VCaP (cell line): Measurements from ENCODE around the gene ARHGAP23.

ENCODE experiments used
- H3K27ac ChIP-seq: fragments of 450-650 bp; 2 replicates; pipeline ENCODE4 v1.5.1; 2017
- TF ChIP-seq, protein P1 (sequence below): fragments of 450-650 bp; conservative IDR thresholded peaks from 2 replicates; pipeline ENCODE4 v1.5.1; 2017; ENCODE audit warnings: mild to moderate bottlenecking, moderate library complexity

ARHGAP23 gene

DNA sequence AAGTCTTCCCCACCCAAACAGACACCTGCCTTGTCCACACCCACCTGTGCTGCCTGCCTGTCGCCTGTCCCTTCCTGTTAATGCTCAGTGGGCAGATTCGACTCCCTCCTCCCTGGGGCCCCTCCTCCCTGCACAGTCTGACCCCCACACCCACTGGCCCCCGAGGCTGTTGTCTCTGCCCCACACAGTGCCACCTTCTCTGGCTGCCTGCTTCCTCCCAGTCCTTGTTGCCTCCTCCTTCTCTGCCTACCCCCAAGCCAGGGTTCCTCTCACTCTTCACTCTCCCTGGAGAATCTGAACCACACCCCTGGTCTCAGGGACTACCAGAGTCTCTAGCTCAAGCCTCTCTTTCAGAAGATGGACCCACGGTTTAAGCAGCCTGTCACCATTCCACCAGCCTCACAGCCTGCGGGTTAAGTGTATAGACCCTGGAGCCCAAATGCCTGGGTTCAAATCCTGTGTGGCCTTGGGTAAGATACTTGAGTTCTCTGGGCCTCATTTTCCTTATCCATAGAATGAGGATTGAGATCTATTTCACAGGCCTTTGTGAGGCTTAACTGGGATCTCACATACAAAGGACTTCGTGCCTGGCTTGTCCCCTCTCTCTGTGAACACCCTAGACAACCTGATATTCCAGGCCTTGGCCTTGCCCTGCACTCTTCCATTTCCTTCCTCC is 3.8 kb upstream of the ARHGAP23 start:
- H3K27ac ChIP-seq, result no peak overlapping the region
- TF ChIP-seq, protein P1, sequence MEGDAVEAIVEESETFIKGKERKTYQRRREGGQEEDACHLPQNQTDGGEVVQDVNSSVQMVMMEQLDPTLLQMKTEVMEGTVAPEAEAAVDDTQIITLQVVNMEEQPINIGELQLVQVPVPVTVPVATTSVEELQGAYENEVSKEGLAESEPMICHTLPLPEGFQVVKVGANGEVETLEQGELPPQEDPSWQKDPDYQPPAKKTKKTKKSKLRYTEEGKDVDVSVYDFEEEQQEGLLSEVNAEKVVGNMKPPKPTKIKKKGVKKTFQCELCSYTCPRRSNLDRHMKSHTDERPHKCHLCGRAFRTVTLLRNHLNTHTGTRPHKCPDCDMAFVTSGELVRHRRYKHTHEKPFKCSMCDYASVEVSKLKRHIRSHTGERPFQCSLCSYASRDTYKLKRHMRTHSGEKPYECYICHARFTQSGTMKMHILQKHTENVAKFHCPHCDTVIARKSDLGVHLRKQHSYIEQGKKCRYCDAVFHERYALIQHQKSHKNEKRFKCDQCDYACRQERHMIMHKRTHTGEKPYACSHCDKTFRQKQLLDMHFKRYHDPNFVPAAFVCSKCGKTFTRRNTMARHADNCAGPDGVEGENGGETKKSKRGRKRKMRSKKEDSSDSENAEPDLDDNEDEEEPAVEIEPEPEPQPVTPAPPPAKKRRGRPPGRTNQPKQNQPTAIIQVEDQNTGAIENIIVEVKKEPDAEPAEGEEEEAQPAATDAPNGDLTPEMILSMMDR, result no peak

DNA sequence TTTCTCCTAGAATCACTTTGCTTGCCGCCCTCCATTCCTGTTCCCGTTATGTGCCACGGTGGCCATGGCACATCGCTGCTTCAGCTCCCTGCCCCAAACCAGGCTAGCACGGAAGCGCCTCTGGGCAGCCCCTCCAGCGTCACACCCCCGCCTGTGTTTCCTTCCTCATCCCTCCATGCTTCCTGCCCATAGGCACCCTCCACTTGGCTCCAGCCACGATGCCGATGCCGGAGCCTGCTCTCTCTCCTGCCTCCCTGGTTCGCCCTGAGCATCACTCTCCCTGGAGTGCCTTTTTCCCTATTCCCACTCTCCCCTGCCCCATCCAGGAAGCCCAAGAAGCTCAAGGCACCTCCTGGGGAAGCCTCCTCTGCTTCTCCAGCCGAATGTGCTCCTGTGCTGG is 3.2 kb upstream of the ARHGAP23 start:
- no peak overlapping the region for H3K27ac ChIP-seq
- TF ChIP-seq, protein P1, result no peak

DNA sequence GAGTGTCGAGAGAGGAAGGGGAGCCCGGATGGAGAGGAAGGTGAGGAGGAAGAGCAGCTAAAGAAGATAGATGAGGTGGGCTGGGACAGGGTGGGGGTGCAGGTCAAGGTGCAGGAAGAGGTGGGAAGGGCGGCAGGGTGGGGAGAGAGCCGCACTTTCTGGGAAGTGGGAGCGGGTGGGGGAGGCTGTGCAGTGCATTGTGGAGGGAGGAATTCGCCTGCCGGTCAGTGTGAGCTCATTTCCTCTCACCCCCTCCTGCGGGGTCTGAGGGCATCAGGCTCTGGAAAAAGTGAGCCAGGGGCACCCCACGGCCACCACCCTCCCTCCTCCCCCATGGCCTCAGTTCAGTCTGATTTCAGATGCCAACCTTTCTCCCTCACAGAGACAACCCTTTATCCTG is 2.5 kb upstream of the ARHGAP23 start:
- TF ChIP-seq, protein P1, result no peak
- H3K27ac ChIP-seq, result no peak overlapping the region

DNA sequence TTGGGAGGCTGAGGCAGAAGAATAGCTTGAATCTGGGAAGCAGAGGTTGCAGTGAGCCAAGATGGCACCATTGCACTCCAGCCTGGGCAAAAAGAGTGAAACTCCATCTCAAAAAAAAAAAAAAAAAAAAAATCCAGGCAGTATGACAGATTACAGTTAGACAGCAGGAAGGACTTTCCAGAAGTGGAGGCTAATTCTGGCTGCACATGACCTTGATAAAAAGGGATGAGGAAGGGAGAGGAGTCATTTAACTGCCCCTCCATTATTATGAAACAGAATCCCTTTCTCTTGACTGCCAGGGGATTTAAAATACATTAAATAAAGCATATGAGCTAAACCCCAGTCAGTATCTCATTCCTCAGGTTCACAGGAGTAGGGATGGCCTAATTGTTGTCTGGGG is 1.8 kb upstream of the ARHGAP23 start:
- TF ChIP-seq, protein P1, result no peak
- no peak overlapping the region for H3K27ac ChIP-seq

DNA sequence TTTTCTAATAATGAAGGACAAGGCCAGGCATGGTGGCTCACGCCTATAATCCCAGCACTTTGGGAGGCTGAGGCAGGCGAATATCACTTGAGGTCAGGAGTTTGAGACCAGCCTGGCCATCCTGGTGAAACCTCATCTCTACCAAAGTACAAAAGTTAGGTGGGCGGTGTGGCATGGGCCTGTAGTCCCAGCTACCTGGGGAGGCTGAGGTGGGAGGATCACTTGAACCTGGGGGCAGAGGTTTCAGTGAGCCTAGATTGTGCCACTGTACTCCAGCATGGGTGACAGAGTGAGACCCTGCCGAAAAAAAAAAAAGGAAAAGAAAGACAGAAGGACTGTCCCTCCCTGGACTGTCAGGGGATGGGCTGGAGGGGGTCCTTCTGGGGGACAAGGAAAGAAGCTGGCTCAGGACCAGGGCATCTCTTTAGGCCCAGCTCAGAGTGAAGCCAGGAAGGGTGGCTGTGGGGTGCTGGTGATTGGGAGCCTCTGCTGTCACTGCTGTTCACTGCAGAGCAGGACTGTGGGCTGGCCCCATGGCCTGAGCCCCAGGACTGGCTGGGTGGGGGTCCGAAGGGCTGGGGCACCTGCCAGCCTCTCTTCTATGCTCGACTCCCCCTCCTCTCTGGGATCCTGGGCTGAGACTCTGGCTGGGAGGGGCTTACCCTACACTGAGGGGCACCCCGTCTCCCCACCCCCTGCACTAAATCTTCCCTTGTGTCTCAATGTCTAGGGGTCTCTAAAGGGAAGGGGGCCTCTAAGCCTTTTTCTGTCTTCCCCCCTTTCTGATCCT is 909 bp upstream of the ARHGAP23 start:
- TF ChIP-seq, protein P1, result no peak
- H3K27ac ChIP-seq, result peak overlapping the region; percentile 27; the same call in 1 of the 2 replicates

DNA sequence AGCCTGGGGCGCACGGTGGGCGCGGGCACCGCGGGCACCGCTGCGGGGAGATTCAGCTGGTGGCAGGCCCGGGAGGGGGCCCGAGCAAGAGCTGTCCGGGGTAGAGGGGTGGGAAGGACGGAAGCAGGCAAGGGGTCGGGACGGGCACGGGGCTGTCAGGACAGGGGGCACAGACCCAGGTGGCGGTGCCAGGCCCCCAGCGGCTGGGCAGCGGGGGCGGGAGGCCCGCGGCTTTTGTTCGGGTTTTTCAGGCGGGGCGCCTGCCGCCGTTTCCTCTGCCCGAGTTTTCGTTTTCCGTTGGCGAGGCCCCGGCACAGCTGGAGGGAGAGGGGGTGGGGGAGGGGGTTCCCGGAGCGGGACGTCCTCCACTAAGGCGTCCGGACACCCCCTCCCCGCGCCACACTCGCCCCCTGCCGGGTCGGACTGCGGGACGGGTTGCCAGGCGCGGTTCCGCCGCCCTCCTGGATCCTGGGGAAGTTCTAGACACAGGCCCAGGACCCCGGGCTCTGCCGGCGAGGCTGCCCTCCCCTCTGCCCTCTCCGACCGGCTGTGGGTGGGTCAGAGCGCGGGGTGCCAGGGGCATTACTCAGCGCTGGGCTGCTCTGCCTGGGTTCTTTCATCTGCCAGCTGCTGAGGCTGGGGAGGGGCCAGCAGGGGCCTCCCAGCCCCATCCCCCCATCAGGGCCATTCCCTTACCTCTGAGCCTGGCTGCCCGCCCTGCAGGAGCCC is 543 bp downstream of the ARHGAP23 start:
- TF ChIP-seq, protein P1, result no peak
- peak overlapping the region; percentile 27; the same call in 1 of the 2 replicates for H3K27ac ChIP-seq

DNA sequence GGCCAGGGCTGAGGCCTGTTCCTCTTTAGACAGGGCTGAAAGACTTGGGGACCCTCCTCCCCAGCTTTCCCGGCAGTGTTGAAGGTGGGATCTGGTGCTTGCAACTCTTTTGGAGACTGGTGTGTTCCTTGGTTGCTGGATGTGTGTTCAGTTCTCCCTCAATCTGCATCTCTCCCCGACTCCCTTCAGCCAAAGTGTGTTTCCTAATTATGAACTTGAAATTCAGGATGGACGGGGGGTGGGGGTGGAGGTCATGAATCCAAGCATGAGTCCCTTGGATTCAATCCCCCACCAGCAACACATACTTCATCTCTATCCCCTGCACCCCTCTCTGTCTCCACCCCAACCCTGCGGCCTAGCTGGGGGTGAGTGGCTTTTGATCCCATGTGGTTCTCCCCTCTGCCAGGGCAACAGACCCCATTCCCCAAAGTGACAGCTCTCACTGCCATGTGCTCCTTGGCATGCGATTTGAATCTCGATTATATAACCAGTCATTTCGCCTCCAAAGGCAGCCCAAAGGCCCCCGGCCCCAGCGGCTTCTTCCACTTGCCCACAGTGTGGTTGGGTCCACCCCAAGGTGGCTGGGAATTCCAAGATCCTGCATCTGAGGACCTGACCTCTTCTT is 1.3 kb downstream of the ARHGAP23 start:
- H3K27ac ChIP-seq, result no peak overlapping the region
- TF ChIP-seq, protein P1, result no peak
